Measurements from ENCODE around the gene CAPZA1. TPM values are rescaled to one million over a fixed set of nuclear protein-coding genes. Genes with fewer than 3 reads are reported as not detected.

CAPZA1 gene
- total RNA-seq, 4 donors from 2014 or later: 131 to 236 (median 159) TPM

- no peak for TF ChIP-seq CTCF (IDR thresholded peaks at IDR 0.05)
- DNase-seq (ENCODE audit: low spot score): no peak
- no peak for ATAC-seq (ENCODE audit: low FRiP score)
Measured at GRCh38 chr1:112626887-112627286, 7.3 kb downstream of the CAPZA1 start.

- no peak for DNase-seq (ENCODE audit: low spot score)
- no peak for ATAC-seq (ENCODE audit: low FRiP score)
- no peak for TF ChIP-seq CTCF (IDR thresholded peaks at IDR 0.05)
Measured at GRCh38 chr1:112628516-112628915, 8.9 kb downstream of the CAPZA1 start.

- DNase-seq (ENCODE audit: low spot score) (no peak), ATAC-seq (ENCODE audit: low FRiP score) (no peak)
- no peak for TF ChIP-seq CTCF (IDR thresholded peaks at IDR 0.05)
Measured at GRCh38 chr1:112629256-112629655, 9.6 kb downstream of the CAPZA1 start.

GRCh38 chr1:112633628-112634027 lies 14.0 kb downstream of the CAPZA1 start:
- no peak for TF ChIP-seq CTCF (IDR thresholded peaks at IDR 0.05)
- ATAC-seq (ENCODE audit: low FRiP score) (no peak), DNase-seq (ENCODE audit: low spot score) (no peak)

- DNase-seq (ENCODE audit: low spot score) (no peak), ATAC-seq (ENCODE audit: low FRiP score) (no peak)
- TF ChIP-seq CTCF (IDR thresholded peaks at IDR 0.05): no peak
Measured at GRCh38 chr1:112634367-112634766, 14.7 kb downstream of the CAPZA1 start.

GRCh38 chr1:112636056-112636455 lies 16.4 kb downstream of the CAPZA1 start:
- no peak for TF ChIP-seq CTCF (IDR thresholded peaks at IDR 0.05)
- DNase-seq (ENCODE audit: low spot score): no peak
- no peak for ATAC-seq (ENCODE audit: low FRiP score)

- no peak for TF ChIP-seq CTCF (IDR thresholded peaks at IDR 0.05)
- ATAC-seq (ENCODE audit: low FRiP score): no peak
- DNase-seq (ENCODE audit: low spot score): no peak
Measured at GRCh38 chr1:112636597-112637253, 17.1 kb downstream of the CAPZA1 start.

All from omental fat pad (tissue), 4 donors.